DMS53 (cell line): Measurements from ENCODE around the gene ME1.

Experiments
- DNase-seq: peaks from one replicate; lab custom pipeline; 2025; lab: John Stamatoyannopoulos, UW

ME1 gene

GRCh38 chr6:83190626-83191025 lies 240.2 kb downstream of the ME1 start:
- no peak for DNase-seq

GRCh38 chr6:83188501-83188900 lies 242.3 kb downstream of the ME1 start:
- no peak for DNase-seq

- no peak for DNase-seq
Observed at GRCh38 chr6:83185096-83185495, 245.8 kb downstream of the ME1 start.

- DNase-seq: no peak
Observed at GRCh38 chr6:83183082-83183828, 247.6 kb downstream of the ME1 start.

GRCh38 chr6:83182114-83182513 lies 248.7 kb downstream of the ME1 start:
- no peak for DNase-seq

GRCh38 chr6:83180426-83180950 lies 250.4 kb downstream of the ME1 start:
- no peak for DNase-seq

GRCh38 chr6:83176246-83176645 lies 254.6 kb downstream of the ME1 start:
- no peak for DNase-seq

- no peak for DNase-seq
Observed at GRCh38 chr6:83169511-83169910, 261.3 kb downstream of the ME1 start.

GRCh38 chr6:83169106-83169505 lies 261.7 kb downstream of the ME1 start:
- no peak for DNase-seq

- no peak for DNase-seq
Observed at GRCh38 chr6:83168556-83168955, 262.3 kb downstream of the ME1 start.

GRCh38 chr6:83167726-83168278 lies 263.0 kb downstream of the ME1 start:
- DNase-seq: no peak
